DMS79 (cell line): ENCODE measurements around the gene TRAPPC12.

ENCODE experiments used
- DNase-seq: peaks from one replicate; lab custom pipeline; 2025; lab: John Stamatoyannopoulos, UW

TRAPPC12 gene

GRCh38 chr2:3468296-3468988 is 88.9 kb downstream of the TRAPPC12 start:
- DNase-seq, result no peak

- DNase-seq, result no peak
These were observed 90.0 kb downstream of the TRAPPC12 start for GRCh38 chr2:3469486-3469885.

GRCh38 chr2:3470166-3470651 is 90.7 kb downstream of the TRAPPC12 start:
- no peak for DNase-seq

GRCh38 chr2:3470856-3471737 is 91.6 kb downstream of the TRAPPC12 start:
- no peak for DNase-seq

DNA sequence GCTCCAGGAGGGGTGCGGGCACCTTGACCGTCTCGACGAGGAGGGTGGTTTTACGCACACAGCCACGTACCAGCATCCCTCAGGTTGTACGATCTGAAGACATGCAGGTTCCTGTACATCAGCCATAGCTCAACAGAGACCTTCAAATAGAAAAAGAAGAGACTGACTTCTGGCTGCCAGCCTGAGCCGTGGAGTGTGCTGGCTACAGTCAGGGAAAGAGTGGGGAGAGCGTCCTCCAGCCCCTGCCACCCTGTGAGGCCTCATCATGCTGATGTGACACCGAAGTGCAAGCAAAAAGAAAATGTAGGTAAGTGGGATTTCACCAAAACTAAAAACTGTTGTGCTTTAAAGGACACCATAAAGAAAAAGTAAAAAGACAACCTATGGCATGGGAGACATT is 92.8 kb downstream of the TRAPPC12 start:
- DNase-seq, result no peak

GRCh38 chr2:3472966-3473365 is 93.5 kb downstream of the TRAPPC12 start:
- no peak for DNase-seq

- DNase-seq, result no peak
These were observed 96.3 kb downstream of the TRAPPC12 start for GRCh38 chr2:3475771-3476170.

- DNase-seq, result no peak
These were observed 97.0 kb downstream of the TRAPPC12 start for GRCh38 chr2:3476321-3476984.

GRCh38 chr2:3476985-3477327 is 97.5 kb downstream of the TRAPPC12 start:
- no peak for DNase-seq

DNA sequence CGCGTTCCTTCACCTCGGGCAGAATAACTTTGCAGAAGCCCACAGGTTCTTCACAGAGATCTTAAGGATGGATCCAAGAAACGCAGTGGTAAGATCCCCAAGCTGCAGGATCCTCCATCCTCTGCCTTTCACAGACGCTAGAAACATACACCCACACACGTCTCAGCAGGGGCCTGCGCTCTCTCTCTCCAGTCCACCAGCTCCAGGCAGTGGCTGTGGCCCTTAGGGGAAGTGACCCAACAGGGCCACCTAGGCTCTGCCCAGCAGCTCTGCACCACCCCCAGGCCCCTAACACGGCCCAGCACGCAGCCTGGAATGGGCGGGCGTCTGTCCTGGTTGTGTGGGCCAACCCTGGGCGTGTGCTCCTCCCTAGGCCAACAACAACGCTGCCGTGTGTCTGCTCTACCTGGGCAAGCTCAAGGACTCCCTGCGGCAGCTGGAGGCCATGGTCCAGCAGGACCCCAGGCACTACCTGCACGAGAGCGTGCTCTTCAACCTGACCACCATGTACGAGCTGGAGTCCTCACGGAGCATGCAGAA is 99.4 kb downstream of the TRAPPC12 start:
- DNase-seq, result no peak

DNA sequence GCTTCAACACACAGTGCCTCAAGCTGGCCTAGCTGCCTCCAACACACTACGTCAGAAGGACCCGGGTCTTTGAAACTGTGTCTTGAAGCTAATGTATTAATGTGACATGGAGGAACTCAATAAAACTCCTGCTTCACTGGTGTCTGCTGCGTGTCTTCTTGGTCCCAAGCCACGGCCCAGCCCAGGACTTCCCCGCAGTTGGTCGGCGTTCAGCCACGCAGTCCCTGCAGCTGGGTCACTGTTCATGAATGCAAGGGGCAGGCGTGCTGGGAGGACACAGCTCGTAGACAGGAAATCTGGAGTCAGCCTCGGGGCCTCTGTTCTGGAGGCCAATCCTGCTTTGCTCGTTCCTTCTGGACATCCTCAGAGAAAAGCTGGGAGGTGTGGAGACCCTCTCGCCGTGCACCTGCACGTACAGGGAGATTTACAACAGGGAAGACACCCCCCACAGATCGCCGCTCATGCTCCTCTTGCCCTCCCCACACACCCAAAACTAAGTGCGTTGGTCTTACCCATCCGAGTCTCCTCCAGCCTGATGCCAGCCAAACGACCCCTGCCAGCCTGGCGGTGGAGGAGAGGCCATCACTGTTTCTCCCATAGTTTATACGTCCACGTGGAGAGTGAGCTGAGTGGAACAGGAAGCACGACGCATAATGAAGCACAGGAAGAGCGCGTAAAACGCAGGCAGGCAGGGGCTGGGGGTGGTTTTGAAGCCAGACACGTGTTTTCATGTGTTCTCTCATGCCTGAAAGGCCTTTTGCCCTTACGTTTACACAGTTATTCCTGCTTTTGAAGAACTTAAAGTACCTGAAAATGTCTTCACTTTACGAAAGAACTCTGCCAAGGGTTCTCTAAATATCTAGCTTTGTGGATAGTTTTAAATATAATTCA is 100.2 kb downstream of the TRAPPC12 start:
- DNase-seq, result no peak

DNA sequence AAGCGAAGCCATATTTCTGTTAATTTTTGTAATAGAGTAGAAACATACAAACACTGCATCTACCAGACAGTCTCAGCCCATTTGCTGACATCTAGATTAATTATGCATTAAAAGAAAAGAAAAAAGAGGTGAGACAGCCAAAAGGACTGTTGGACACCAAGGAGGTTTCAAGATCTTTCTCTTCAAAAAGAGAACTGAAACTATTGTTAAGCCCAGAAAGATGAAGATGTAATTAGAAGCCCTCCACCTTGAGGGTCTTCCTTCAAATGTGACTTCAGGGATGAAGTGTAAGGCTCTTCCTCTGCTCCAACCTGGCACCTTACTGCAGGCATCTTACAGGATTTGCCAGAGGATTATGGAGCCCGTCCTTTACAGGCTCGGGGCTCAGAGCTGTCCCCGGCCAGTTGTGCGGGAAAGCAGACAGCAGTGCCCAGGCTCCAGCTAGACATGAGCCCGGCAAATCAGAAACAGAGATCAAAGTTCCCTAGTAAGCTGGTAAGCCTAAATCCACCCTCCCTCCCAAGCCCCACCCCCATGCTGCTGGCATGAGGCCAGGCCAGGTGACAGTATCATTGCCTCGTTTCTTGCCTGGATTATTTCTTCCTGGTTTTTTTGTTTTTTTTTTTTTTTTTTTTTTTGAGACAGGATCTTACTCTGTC is 101.0 kb downstream of the TRAPPC12 start:
- no peak for DNase-seq

DNA sequence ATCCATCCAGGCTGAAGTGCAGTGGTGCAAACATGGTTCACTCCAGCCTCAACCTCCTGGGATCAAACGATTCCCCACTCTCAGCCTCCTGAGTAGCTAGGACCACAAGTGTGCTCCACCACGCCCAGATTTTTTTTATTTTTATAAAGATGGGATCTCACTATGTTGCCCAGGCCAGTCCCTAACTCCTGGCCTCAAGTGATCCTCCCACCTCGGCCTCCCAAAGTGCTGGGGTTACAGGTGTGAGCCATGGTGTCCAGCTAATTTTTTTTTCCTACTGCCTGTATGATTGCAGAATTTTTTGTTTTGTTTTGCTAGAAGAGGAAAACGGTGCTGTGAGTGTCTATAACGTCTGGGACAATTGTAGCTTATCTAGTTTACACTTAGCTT is 101.5 kb downstream of the TRAPPC12 start:
- DNase-seq, result no peak

- DNase-seq, result no peak
These were observed 102.4 kb downstream of the TRAPPC12 start for GRCh38 chr2:3481736-3482362.

- DNase-seq, result no peak
These were observed 102.9 kb downstream of the TRAPPC12 start for GRCh38 chr2:3482363-3482821.

- no peak for DNase-seq
These were observed 103.9 kb downstream of the TRAPPC12 start for GRCh38 chr2:3483227-3483985.

- no peak for DNase-seq
These were observed 104.8 kb downstream of the TRAPPC12 start for GRCh38 chr2:3483986-3484960.

GRCh38 chr2:3485166-3485565 is 105.7 kb downstream of the TRAPPC12 start:
- DNase-seq, result no peak
